ENCODE measurements around the gene TMPRSS9. TPM values are rescaled to one million over a fixed set of nuclear protein-coding genes. Genes with fewer than 3 reads are reported as not detected.

Gene TMPRSS9
- total RNA-seq, 1 donor from 2014 or later = not detected

DNA sequence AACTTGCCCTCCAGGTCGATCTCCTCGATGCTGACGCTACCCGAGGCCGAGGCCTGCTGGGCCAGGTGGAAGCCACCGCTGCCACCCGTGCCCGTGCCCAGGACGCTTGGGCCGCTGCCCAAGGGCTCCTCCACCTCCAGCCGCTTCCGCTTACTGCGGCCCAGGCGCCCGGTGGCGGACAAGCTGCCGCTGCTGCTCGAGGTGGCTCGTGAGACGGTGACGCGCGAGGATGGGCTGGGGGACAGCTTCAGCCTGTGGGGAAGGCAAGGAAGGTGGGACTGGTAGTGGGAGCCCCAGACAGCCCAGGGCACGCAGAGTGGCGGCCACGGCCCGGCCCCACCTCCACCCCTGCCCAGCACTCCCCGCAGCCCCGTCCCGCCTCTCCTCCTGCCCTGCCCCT, 73.8 kb downstream of the TMPRSS9 start:
- Histone ChIP-seq H3K27ac (no peak overlapping the region), H3K4me3 (no peak overlapping the region), H3K36me3 (peaks cover 0 to 29% of the 10 kb centered on the region in 2 donors), H3K4me1 (peaks cover 1% of the 10 kb centered on the region), H3K27me3 (no peaks in the 10 kb centered on the region), H3K9me3 (no peaks in the 10 kb centered on the region)
- TF ChIP-seq POLR2A (IDR thresholded peaks at IDR 0.05) = no peak
- no peak for TF ChIP-seq POLR2AphosphoS5 (IDR thresholded peaks at IDR 0.05; ENCODE audit: insufficient read depth in 1 of 2, low read depth in 1 of 2)
- TF ChIP-seq, protein P1, sequence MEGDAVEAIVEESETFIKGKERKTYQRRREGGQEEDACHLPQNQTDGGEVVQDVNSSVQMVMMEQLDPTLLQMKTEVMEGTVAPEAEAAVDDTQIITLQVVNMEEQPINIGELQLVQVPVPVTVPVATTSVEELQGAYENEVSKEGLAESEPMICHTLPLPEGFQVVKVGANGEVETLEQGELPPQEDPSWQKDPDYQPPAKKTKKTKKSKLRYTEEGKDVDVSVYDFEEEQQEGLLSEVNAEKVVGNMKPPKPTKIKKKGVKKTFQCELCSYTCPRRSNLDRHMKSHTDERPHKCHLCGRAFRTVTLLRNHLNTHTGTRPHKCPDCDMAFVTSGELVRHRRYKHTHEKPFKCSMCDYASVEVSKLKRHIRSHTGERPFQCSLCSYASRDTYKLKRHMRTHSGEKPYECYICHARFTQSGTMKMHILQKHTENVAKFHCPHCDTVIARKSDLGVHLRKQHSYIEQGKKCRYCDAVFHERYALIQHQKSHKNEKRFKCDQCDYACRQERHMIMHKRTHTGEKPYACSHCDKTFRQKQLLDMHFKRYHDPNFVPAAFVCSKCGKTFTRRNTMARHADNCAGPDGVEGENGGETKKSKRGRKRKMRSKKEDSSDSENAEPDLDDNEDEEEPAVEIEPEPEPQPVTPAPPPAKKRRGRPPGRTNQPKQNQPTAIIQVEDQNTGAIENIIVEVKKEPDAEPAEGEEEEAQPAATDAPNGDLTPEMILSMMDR (IDR thresholded peaks at IDR 0.05) = no peak
- intact Hi-C loops (cut with DNase I) = no loop called here
- DNase-seq (ENCODE audit: extremely low spot score in 2 of 2) = no peak

DNA sequence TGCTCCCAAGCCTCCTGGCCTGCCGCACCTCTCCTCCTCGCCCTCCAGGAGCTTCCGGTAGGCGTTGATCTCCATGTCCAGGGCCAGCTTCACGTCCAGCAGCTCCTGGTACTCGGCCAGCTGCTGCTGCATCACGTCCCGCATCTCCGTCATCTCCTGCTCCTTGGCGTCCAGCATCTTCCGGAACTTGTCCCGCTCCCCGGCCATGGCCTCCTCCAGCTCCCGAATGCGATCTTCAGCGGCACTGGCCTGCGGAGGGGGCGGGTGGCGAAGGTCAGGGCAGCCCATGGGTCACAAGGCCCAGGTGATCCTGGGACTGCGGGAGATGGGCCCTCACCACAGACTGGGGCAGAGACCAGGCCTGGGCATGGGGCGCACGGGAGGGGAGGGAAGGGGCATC, 74.2 kb downstream of the TMPRSS9 start:
- H3K36me3 ChIP-seq = peaks cover 0 to 29% of the 10 kb centered on the region in 2 donors

DNA sequence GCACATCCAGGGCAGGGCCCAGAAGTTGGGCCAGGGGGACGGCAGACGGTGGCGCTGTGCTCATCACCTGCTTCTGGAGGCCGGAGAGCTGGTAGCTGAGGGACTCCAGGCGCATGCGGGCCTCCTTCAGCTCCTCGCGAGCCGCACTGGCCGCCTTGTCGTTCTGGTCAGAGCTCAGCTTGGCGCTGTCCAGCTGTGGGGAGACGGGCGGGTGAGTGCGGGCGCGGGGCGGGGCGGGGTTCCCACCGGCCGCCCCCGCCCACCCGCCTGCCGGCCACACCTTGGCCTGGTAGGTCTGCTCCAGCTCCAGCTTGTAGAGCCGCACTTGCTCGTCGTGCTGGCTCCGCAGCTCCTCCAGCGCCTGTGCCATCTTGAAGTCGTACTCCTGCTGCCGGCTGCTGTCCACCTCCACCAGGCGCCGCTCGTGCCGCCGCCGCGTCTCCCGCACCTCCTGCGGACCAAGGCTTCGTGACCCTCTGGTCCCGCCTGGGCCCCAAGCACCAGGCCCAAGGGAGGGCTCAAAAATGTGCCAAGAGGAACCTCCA, 74.7 kb downstream of the TMPRSS9 start:
- H3K9me3 ChIP-seq = no peaks in the 10 kb centered on the region
- DNase-seq (ENCODE audit: extremely low spot score in 2 of 2) = no peak
- intact Hi-C loops (cut with DNase I) = no loop called here
- H3K27me3 ChIP-seq = no peaks in the 10 kb centered on the region
- no peaks in the 10 kb centered on the region for H3K4me1 ChIP-seq
- TF ChIP-seq POLR2AphosphoS5 (IDR thresholded peaks at IDR 0.05; ENCODE audit: insufficient read depth in 1 of 2, low read depth in 1 of 2) = no peak
- no peak for TF ChIP-seq POLR2A (IDR thresholded peaks at IDR 0.05)
- TF ChIP-seq, protein P1 (IDR thresholded peaks at IDR 0.05) = no peak
- no peak overlapping the region for H3K4me3 ChIP-seq
- H3K27ac ChIP-seq = no peak overlapping the region
- H3K36me3 ChIP-seq = peaks cover 0 to 29% of the 10 kb centered on the region in 2 donors

More for the DNA sequence above, 74.2 kb downstream of the TMPRSS9 start:
- no peak overlapping the region for H3K27ac ChIP-seq
- H3K9me3 ChIP-seq = no peaks in the 10 kb centered on the region
- H3K4me1 ChIP-seq = no peaks in the 10 kb centered on the region
- intact Hi-C loops (cut with DNase I) = no loop called here
- TF ChIP-seq, protein P1 (IDR thresholded peaks at IDR 0.05) = no peak
- TF ChIP-seq POLR2AphosphoS5 (IDR thresholded peaks at IDR 0.05; ENCODE audit: insufficient read depth in 1 of 2, low read depth in 1 of 2) (no peak), POLR2A (IDR thresholded peaks at IDR 0.05) (no peak)
- H3K4me3 ChIP-seq = no peak overlapping the region
- no peaks in the 10 kb centered on the region for H3K27me3 ChIP-seq
- DNase-seq (ENCODE audit: extremely low spot score in 2 of 2) = no peak

DNA sequence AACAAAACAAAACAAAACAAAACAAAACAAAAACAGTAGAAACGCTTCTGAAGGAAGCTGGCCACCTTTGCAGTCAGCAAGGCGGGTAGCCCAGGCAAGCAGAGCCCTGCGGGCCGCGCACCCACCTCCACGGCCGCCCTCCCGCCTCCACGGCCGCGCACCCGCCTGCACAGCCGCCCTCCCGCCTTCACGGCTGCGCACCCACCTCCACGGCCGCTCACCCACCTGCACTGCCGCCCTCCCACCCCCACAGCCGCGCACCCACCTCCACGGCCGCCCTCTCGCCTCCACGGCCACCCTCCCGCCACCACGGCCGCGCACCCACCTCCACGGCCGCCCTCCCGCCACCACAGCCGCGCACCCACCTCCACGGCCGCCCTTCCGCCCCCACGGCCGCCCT, 76.3 kb downstream of the TMPRSS9 start:
- H3K9me3 ChIP-seq = no peaks in the 10 kb centered on the region
- H3K4me3 ChIP-seq = no peak overlapping the region
- H3K4me1 ChIP-seq = no peaks in the 10 kb centered on the region
- intact Hi-C loops (cut with DNase I) = no loop called here
- H3K36me3 ChIP-seq = peaks cover 0 to 24% of the 10 kb centered on the region in 2 donors
- TF ChIP-seq, protein P1 (IDR thresholded peaks at IDR 0.05) = no peak
- TF ChIP-seq POLR2A (IDR thresholded peaks at IDR 0.05) (no peak), POLR2AphosphoS5 (IDR thresholded peaks at IDR 0.05; ENCODE audit: insufficient read depth in 1 of 2, low read depth in 1 of 2) (no peak)
- H3K27me3 ChIP-seq = no peaks in the 10 kb centered on the region
- no peak overlapping the region for H3K27ac ChIP-seq
- DNase-seq (ENCODE audit: extremely low spot score in 2 of 2) = no peak

DNA sequence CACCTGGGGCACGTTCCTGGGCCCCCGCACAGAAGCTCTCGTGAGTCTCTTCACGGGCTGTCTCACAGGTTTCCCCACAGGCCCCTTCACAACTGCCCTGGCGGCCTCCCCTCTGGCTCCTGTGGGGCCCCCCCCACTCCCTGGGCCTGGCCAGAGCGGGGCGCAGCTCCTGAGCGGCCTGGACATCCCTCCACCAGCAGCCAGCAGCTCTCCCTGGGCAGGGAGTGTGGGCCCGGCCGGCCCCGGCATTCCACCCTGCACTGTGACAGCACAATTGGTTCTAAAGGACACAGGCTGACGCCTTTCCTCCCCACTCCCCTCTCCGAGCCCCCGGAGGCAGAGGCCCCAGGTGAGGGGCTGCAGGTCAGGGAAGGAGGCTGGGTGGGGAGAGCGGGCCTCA, 76.9 kb downstream of the TMPRSS9 start:
- intact Hi-C loops (cut with DNase I) = no loop called here
- Histone ChIP-seq H3K27ac (no peak overlapping the region), H3K36me3 (peaks cover 0 to 30% of the 10 kb centered on the region in 2 donors), H3K4me3 (no peak overlapping the region), H3K4me1 (no peaks in the 10 kb centered on the region), H3K9me3 (no peaks in the 10 kb centered on the region), H3K27me3 (no peaks in the 10 kb centered on the region)
- DNase-seq (ENCODE audit: extremely low spot score in 2 of 2) = no peak
- TF ChIP-seq POLR2AphosphoS5 (IDR thresholded peaks at IDR 0.05; ENCODE audit: insufficient read depth in 1 of 2, low read depth in 1 of 2) (no peak), POLR2A (IDR thresholded peaks at IDR 0.05) (no peak)
- TF ChIP-seq, protein P1 (IDR thresholded peaks at IDR 0.05) = no peak
